ENCODE results near the gene ZFAND3. TPM values are rescaled to one million over a fixed set of nuclear protein-coding genes. Genes with fewer than 3 reads are reported as not detected.

ZFAND3 gene
- total and polyA plus RNA-seq, 2 donors (not counting 1 experiment from before 2014, with no cell fraction given), result 13.5 to 58.3 TPM

GRCh38 chr6:38160831-38161230 lies 341.3 kb downstream of the ZFAND3 start:
- Histone ChIP-seq H2AFZ (ENCODE audit: insufficient read depth, low read depth, low read length, poor library complexity, severe bottlenecking) (no peak overlapping the region), H3K36me3 (replicated peaks in 1 of 2; ENCODE audit: control extremely low read depth in 1 of 2, control insufficient read depth in 1 of 2, extremely low read depth in 1 of 2, insufficient read depth in 2 of 2, low read length in 1 of 2) (no peaks in the 10 kb centered on the region), H3K4me1 (ENCODE audit: control insufficient read depth in 2 of 2, insufficient read depth in 2 of 2, low read length in 2 of 2) (no peaks in the 10 kb centered on the region), H4K20me1 (ENCODE audit: control insufficient read depth, insufficient read depth, low read length, poor library complexity, severe bottlenecking) (no peaks in the 10 kb centered on the region), H3K9ac (ENCODE audit: low read length) (no peak overlapping the region), H3K4me2 (replicated peaks; ENCODE audit: low read depth, low read length, poor library complexity, severe bottlenecking) (no peak overlapping the region), H3K27ac (ENCODE audit: low read length in 2 of 2) (no peak overlapping the region), H3K27me3 (replicated peaks in 1 of 4; ENCODE audit: control extremely low read depth in 1 of 4, control insufficient read depth in 3 of 4, insufficient read depth in 4 of 4, low read length in 3 of 4) (no peaks in the 10 kb centered on the region), H3K79me2 (ENCODE audit: control insufficient read depth, insufficient read depth, low read length) (no peaks in the 10 kb centered on the region), H3K4me3 (ENCODE audit: control extremely low read depth in 1 of 5, extremely low read depth in 1 of 5, insufficient read depth in 1 of 5, low read depth in 2 of 5, low read length in 4 of 5) (no peak overlapping the region), H3K9me3 (ENCODE audit: control extremely low read depth in 1 of 3, control insufficient read depth in 2 of 3, insufficient read depth in 1 of 3, low read length in 2 of 3) (no peaks in the 10 kb centered on the region)
- DNase-seq (no peak), ATAC-seq (ENCODE audit: low read depth) (no peak)
- intact Hi-C loops (cut with micrococcal nuclease), result no loop called here
- Mint-ChIP-seq H3K27ac (no peak overlapping the region), H3K4me1 (no peaks in the 10 kb centered on the region), H3K9me3 (ENCODE audit: insufficient read depth) (no peaks in the 10 kb centered on the region), H3K4me3 (no peak overlapping the region), H3K27me3 (no peaks in the 10 kb centered on the region)
- CTCF ChIA-PET, result no interaction called here
- no peak for TF ChIP-seq CTCF (IDR thresholded peaks at IDR 0.05)
- TF ChIP-seq EZH2 (IDR thresholded peaks at IDR 0.05; ENCODE audit: borderline replicate concordance, insufficient read depth, low read depth, low read length, poor library complexity, severe bottlenecking), result no peak
- POLR2A ChIA-PET, result no interaction called here
- WGBS (ENCODE audit: insufficient coverage), result 98% methylated on average over 25 of the region's 25 CpGs

GRCh38 chr6:38161331-38161730 lies 341.8 kb downstream of the ZFAND3 start:
- intact Hi-C loops (cut with micrococcal nuclease), result no loop called here
- Histone ChIP-seq H2AFZ (ENCODE audit: insufficient read depth, low read depth, low read length, poor library complexity, severe bottlenecking) (no peak overlapping the region), H3K27ac (ENCODE audit: low read length in 2 of 2) (no peak overlapping the region), H3K36me3 (replicated peaks in 1 of 2; ENCODE audit: control extremely low read depth in 1 of 2, control insufficient read depth in 1 of 2, extremely low read depth in 1 of 2, insufficient read depth in 2 of 2, low read length in 1 of 2) (no peaks in the 10 kb centered on the region), H3K9ac (ENCODE audit: low read length) (no peak overlapping the region), H3K4me1 (ENCODE audit: control insufficient read depth in 2 of 2, insufficient read depth in 2 of 2, low read length in 2 of 2) (no peaks in the 10 kb centered on the region), H3K4me3 (ENCODE audit: control extremely low read depth in 1 of 5, extremely low read depth in 1 of 5, insufficient read depth in 1 of 5, low read depth in 2 of 5, low read length in 4 of 5) (no peak overlapping the region), H4K20me1 (ENCODE audit: control insufficient read depth, insufficient read depth, low read length, poor library complexity, severe bottlenecking) (no peaks in the 10 kb centered on the region), H3K9me3 (ENCODE audit: control extremely low read depth in 1 of 3, control insufficient read depth in 2 of 3, insufficient read depth in 1 of 3, low read length in 2 of 3) (no peaks in the 10 kb centered on the region), H3K79me2 (ENCODE audit: control insufficient read depth, insufficient read depth, low read length) (no peaks in the 10 kb centered on the region), H3K27me3 (replicated peaks in 1 of 4; ENCODE audit: control extremely low read depth in 1 of 4, control insufficient read depth in 3 of 4, insufficient read depth in 4 of 4, low read length in 3 of 4) (no peaks in the 10 kb centered on the region), H3K4me2 (replicated peaks; ENCODE audit: low read depth, low read length, poor library complexity, severe bottlenecking) (no peak overlapping the region)
- ATAC-seq (ENCODE audit: low read depth), result no peak
- no peaks in the 10 kb centered on the region for H3K27me3 Mint-ChIP-seq
- no peak overlapping the region for H3K4me3 Mint-ChIP-seq
- H3K4me1 Mint-ChIP-seq, result no peaks in the 10 kb centered on the region
- H3K9me3 Mint-ChIP-seq (ENCODE audit: insufficient read depth), result no peaks in the 10 kb centered on the region
- 96% methylated on average over 15 of the region's 15 CpGs for WGBS (ENCODE audit: insufficient coverage)
- DNase-seq, result no peak
- H3K27ac Mint-ChIP-seq, result no peak overlapping the region
- POLR2A ChIA-PET, result no interaction called here
- CTCF ChIA-PET, result no interaction called here
- TF ChIP-seq CTCF (IDR thresholded peaks at IDR 0.05), result no peak
- TF ChIP-seq EZH2 (IDR thresholded peaks at IDR 0.05; ENCODE audit: borderline replicate concordance, insufficient read depth, low read depth, low read length, poor library complexity, severe bottlenecking), result no peak
